ENCODE data around the gene CREB3. TPM values are rescaled to one million over a fixed set of nuclear protein-coding genes. Genes with fewer than 3 reads are reported as not detected.

Gene CREB3
- total RNA-seq, 4 donors from 2014 or later = 33.6 to 45.4 (median 38.6) TPM

DNA sequence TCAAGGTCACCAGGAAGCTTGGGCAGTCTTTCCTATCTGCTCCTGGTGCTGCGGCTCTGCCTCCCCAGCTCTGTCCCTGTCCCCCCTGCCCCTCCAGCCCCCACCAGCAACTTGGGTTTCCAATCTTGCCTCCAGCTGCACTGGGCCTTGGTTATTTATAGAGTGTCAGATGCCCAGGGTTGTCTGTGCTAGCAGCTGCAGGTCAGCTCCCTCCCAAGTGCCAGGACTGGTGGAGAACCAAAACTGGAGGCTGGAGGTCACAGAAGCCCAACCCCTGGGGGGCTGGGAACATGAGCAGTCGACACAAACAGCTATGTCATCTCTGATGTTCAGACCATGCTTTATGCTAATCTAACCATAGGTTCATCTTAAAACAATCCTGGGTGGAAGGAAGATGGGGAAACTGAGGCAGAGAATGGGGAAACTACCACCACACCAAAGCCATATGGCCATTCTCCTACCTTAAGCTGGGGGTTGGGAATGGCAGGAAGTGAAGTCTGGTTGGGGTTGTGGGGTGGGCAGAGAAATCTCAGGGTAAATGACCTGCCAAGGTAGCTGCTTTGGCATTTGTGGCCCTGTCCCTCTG is 44.4 kb upstream of the CREB3 start:
- TF ChIP-seq, protein P1, sequence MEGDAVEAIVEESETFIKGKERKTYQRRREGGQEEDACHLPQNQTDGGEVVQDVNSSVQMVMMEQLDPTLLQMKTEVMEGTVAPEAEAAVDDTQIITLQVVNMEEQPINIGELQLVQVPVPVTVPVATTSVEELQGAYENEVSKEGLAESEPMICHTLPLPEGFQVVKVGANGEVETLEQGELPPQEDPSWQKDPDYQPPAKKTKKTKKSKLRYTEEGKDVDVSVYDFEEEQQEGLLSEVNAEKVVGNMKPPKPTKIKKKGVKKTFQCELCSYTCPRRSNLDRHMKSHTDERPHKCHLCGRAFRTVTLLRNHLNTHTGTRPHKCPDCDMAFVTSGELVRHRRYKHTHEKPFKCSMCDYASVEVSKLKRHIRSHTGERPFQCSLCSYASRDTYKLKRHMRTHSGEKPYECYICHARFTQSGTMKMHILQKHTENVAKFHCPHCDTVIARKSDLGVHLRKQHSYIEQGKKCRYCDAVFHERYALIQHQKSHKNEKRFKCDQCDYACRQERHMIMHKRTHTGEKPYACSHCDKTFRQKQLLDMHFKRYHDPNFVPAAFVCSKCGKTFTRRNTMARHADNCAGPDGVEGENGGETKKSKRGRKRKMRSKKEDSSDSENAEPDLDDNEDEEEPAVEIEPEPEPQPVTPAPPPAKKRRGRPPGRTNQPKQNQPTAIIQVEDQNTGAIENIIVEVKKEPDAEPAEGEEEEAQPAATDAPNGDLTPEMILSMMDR (IDR thresholded peaks at IDR 0.05; ENCODE audit: low read depth) = no peak

DNA sequence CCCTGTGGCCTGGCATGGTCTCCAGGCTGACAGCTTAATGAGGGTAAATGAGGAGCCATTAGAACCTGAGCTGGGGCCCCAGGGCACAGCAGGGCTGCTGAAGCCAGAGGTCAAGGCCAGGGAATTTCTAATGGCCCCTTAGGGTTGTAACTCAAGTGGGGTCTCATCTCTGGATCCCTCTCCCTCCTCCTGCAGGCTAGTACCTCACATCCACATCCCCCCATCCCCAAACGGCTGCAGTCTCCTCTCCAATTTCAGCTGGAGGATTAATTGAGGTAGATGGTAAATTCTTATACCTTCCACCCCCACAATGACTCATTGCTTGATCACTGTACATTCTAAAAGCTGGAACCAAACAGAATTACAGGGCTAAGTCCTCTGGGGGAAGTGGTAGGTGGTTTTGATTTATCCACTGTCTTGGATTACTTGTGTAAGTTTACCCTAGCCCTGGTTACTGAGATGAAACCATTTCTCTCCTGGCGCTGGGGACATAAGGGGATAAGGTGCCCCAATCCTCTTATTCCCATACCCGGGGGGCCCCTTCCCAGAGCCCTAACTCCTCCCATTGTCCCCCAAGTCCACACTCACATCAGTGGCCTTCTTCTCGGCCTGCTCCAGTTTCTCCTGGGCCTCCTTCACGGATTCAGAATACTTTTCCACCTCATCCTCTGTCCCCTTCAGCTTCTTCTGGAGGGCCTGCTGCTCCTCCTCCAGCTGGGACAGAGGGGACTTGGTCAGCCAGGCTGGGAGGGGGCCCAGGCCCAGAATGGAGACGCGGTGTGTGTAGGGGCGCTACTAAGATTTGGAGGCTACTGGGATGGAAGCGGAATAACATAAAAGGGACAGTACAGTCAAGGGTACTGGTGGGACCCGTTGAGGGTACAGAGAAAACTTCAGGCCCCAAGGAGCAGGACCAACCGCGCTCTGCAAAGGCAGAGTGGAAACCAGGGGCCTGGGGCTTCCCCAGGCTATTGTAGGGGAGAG is 43.6 kb upstream of the CREB3 start:
- TF ChIP-seq, protein P1 (IDR thresholded peaks at IDR 0.05; ENCODE audit: low read depth) = no peak

DNA sequence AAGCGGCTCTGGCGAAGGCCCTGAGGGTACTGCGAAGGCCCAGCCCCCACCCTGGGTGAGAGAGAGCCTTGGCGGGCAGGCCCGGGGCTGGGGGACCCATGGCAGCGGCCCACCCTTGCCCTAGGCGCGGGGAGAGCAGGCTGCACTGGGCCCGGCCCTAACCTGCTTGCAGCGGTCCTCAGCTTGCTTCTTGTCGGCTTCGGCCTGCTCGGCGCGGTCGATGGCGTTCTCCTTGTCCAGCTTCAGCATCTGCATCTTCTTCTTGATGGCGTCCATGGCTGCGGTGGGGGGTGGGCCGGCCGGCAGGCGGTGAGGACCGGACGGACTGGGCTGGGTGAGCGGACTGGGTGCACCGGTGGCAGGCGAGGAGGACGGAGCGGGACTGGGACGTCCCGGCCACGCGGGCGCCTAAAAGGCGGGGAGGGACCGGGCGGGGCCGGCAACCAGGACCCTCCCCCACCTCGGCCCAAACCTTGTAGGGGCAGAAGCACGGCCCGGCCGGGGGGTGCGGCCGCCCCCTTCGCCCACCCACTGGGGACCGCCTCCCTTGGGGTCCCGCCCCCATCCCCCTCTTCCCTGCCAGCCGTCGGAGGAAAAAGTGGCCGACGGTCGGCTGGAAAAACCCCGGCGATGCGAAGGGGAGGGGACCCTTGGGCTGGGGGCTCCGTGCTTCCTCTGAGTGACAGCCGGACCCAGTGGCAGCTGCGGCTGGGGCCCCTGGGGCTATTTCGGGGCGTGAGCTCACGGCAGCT is 42.7 kb upstream of the CREB3 start, which contains the start of gene TPM2:
TSS of gene TPM2 (minus strand) at position 384 of the 752 bp plus-strand sequence. CDS start at position 276, 108 bp downstream.
- TF ChIP-seq, protein P1 (IDR thresholded peaks at IDR 0.05; ENCODE audit: low read depth) = no peak

DNA sequence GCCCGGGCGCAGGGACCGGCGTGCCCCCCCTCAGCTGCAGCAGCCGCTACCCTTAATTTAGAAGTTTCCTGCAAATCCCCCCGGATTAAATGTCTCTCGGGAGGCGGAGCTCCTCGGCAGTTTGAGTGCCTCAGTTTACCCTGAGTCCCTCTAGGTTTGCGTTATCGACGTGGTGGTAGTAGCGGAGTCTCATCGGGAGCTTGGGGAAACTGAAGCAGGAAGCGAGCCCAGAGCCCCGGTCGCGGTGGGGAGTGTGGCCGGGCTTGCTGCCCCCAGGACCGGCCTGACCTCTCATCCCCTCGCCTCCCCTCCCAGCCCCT is 42.2 kb upstream of the CREB3 start:
- TF ChIP-seq, protein P1 (IDR thresholded peaks at IDR 0.05; ENCODE audit: low read depth) = no peak

DNA sequence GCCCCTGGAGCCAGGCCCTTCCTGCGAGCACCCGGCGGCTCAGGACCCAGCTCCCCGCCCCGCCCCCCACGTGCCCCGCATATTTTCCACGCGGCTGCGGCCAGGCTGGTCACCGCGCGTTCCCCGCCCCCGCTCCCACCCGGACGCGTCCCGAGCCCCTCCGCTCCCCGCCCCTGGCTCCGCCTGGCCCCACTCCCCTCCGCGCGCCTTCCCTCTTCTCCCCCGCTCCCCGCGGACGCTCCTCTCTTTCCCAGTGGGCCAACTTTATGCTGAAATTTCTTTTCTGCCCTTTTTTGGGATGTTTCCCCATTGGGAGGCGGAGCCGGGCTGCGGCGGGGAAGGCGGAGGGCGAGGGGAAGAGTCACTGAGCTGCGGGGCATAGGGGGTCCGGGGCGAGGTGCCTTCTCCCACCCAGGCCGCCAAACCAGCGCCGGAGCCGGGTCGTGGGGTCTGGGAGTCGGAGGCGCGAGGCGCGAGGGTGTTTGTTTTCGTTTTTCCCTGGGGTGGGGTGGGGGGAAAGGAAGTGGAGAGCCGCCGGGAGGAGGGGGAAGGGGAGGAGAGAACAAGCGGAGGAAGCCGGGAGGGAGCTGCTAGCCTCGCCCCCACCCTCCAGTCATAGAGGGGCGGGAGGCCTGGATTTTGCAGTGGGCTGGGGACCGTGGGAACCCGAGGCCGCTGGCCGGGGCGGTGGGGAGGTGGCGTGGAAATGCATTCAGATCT is 41.7 kb upstream of the CREB3 start:
- TF ChIP-seq, protein P1 (IDR thresholded peaks at IDR 0.05; ENCODE audit: low read depth) = no peak

DNA sequence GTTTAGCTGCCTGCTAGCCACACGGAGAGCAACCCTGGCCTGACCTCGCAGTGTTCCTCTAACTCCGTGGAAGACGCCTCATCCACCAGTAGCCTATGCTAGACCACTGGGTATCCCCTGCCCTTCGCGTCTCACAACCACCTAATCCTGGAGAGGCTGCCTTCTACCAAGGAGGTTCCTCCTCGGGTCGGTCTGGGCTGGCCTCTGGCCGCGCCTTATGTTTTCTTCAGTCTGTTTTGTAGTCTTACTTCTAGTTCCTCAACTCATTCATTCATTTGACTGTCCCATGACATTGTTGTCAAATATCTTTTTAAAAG is 41.2 kb upstream of the CREB3 start:
- TF ChIP-seq, protein P1 (IDR thresholded peaks at IDR 0.05; ENCODE audit: low read depth) = no peak
